Activated gamma-delta T cell treated with anti-CD3 and anti-CD28 coated beads, Interleukin-2, amount 50 U/mL, for 16 hours (primary cell): ENCODE results near the gene KDM4C.
"Not testable (repeated sequence)": the region's sequence is repeated elsewhere in the genome, so short reads cannot be mapped to it uniquely, and the experiment has no call there.

Experiments
- DNase-seq: peaks from one replicate; pipeline ENCODE4 v3.0.0-alpha.2; 2020; ENCODE audit warnings: low read depth

The KDM4C gene

DNA sequence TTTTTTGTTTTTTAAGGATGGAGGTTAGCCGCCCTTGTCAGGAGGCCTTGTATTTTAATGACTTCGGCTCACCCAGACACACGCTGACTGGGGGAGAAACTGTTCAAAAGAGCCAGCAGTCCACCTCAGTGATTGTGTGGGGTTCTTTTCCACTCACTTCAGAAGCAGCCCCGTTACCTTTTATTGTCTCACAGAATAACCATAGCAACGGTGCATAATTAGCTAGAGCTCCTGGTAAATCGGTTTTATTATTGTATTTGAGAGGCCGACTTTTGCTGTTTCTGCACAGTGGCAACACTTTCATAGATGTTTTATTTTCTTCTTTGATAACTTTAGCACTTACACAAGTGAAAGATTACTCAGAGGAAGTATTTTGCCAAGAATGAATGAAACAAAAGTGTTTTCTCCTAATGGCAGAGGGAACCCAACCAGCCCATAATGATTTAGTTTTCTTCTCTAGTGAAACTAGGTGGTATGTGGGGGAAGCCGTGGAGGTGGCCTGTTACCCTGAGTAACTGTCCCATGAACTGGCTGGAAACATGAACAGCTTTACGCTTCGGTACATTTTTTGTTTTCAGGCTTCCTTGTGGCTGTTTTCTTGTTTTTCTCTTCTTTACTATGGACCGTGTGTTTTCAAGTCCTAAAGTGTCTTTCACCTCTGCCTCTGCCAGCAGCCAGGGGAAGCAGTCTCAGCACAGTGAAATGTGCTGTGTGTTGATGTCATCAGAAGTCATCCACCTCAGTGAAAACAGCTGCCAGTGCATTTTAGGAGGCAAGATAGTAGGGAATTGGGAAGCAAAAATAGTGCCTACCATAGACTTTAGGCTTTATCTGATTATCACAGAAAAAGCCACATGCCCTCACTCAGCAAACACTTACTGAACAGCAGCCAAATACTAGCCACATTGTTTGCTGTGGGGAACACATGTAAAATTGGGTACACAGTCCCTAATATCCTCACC is 414.7 kb downstream of the KDM4C start:
- DNase-seq: no peak

DNA sequence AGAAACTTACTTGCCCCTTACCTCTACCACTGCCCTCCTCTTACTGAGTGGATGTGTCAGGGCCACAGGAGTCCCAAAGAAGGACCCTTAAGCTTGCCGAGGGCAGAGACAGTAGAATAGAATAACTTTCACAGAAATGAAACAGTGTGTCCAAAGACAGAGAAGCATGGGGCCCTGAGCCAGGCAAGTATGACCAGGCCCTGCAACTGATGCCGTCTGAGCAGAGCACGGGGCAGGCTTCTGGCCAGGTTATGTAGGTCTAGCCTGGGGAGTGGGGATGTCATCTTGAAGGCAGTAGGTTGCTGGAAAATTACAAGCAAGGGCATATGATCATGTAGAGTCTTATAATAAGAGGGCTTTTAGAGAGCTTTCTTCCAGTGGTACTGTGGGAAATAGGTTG is 415.4 kb downstream of the KDM4C start:
- no peak for DNase-seq

DNA sequence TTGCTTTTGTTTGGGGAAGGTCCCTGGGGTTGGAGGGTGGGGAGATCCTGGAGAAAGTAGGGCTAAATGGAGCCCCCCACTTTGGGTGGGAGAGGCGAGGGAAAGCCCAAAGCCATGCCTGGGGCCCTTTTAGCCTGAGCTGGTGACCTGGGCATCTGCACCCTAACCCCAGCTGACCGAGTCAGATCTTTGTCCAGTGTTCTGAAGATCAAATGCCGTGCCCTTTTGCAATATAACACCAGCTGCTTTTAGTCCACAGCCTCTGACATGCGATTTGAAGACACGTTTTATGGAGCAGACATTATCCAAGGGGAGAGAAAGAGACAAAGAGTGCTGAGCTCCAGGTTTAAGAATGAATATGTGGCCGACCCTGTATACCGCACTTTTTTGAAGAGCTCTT is 416.5 kb downstream of the KDM4C start:
- no peak for DNase-seq

DNA sequence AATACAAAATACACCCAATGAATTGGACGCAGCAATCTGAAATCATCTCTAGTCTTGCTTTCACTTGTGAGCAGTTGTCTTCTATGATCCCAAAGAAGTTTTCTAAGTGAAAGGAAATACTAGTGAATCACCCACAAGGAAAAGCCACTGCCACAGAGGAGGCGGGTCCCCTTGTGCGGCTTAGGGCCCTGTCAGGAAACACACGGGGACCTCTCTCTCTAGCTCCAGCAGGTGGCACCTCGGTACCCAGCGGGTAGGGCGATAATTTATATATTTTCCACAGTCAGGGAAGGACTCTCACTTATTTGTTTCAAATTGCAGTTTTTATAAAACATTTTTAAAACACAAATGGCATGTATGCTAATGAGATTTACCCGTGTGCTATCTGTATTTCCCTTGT is 417.1 kb downstream of the KDM4C start:
- DNase-seq: no peak

DNA sequence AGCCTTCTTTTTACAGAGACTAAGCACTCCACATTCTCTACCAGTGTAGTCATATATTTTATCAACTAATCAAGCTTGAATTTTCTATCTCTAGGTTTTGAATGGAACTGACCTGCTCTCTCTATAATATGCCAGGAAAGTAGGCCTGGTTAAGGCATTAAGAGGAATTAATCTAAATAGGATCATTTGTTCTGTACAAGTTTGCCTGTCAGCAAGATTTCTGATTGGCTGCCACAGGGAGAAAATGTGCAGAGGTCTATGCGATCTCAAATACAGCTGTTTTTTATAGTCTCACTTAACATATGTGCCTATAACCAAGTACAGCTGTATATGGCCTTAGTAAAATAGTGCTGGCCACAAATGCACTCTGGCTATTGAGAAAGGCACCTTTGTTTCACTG is 418.8 kb downstream of the KDM4C start:
- no peak for DNase-seq

DNA sequence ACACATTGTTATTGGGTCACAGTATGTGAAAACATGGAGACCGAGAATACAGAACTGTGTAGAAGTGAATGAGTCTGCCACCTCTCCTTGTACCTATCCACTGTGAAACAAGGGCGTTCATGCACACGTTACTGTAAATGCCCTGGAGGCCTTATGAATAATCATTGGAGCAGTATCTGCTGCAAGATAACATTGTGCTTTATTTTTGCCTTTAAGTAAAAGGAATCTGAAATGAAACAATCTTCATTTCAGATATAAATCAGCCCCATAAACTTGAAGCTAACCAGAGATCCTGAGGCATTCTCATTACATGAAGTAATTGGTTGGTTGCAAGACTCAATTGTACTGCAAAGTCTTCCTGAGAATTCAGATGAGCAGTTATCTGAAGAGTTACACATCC is 419.6 kb downstream of the KDM4C start:
- DNase-seq: no peak

DNA sequence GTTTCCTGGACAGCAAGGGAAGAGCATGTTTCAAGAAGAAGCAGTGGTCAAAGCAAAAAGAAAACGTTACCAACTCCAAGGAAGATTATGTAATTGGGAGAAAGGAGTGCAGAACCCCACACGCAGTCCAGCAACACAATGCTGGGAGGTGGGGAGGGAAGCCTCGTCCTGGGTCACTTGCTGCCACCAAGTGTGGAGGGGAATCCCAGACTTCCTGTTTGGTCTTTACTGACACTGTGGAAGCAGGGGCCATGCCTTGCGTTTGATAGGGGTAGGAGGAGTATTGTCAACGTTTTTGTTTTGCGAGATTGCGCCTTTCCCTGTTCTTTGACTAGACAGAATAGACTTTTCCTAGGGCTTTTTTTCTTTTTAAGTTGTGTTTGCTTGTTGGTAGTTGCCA is 421.0 kb downstream of the KDM4C start:
- DNase-seq: no peak

DNA sequence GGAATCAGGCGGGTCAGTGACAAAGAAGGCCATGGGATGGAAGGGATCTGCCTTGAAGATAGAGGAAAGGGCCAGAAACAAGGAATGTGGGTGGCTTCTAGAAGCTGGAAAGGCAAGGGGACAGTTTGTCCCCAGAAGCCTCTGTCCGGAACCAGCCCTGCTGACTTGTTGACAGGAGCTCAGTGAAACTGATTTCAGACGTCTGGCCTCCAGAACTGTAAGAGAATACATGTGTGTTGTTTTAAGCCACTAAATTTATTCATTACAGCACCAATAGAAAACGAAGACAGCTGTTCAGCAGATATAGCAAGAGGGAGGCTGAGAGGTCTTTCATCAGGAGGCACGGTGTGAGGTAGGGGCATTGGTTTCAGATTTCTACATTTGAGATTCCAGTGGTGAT is 422.5 kb downstream of the KDM4C start:
- no peak for DNase-seq

DNA sequence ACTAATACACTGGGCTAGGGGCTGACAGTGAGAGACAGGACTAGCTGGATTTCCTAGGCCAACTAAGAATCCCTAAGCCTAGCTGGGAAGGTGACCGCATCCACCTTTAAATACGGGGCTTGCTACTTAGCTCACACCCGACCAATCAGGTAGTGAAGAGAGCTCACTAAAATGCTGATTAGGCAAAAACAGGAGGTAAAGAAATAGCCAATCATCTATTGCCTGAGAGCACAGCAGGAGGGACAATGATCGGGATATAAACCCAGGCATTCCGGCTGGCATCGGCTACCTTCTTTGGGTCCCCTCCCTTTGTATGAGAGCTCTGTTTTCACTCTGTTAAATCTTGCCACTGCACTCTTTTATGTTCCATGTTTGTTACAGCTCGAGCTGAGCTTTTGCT is 425.4 kb downstream of the KDM4C start:
- DNase-seq: not testable (repeated sequence)

DNA sequence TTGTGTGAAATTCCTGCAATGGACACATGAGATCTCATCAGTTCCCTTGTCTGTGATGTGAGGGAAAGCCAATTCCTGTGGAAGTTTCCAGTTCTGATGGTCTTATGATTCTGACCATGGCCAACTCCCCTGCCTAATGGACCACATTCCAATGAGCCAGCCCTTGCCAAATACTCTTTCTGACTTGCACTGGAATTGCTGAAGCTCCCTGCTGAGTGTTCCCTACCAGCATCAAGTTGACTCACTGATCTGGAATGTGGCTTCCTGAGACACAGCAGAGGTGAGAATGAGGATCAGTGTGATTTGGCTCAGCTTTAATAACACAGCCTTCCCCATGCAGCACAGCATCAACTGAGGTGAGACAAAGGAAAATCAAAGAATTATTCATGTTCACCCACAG is 427.8 kb downstream of the KDM4C start:
- DNase-seq: no peak

DNA sequence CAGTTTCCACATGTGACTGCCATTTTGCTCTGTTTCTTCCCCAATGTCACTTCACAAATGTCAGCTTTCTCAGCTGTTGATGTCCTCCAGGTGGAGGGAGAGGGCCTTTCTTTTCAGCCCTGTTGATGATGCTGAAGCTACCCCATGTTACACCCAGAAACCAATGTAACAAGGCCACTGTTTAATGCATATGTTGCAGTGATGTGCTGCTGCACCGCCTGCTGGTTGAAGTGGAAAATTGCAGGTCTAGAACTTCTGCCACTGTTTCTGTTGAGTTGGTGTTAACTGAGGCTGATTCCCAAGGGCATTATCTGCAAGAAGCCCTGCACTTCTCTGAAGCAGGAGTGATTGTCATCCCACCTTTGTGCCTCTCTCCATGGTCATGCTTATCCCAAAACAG is 428.4 kb downstream of the KDM4C start:
- no peak for DNase-seq

DNA sequence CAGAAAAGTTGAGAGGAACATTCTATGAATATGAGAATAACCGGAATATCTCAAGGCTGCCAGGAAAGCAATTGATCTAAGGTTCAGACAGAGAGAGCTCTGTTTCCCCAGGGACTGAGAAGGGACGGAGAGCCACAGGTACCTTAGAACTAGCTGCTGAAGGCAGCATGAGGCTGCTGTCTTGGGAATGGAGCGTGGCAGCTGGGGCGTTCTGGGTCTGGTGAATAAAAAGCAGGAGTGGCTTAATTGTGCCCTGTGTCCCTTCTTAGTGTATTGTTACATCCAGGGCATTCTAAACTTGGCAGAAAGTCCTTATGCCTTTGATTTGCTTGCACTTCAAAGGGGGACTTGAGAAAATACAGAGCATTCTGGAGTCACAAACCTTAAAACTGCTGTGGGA is 434.5 kb downstream of the KDM4C start:
- no peak for DNase-seq

DNA sequence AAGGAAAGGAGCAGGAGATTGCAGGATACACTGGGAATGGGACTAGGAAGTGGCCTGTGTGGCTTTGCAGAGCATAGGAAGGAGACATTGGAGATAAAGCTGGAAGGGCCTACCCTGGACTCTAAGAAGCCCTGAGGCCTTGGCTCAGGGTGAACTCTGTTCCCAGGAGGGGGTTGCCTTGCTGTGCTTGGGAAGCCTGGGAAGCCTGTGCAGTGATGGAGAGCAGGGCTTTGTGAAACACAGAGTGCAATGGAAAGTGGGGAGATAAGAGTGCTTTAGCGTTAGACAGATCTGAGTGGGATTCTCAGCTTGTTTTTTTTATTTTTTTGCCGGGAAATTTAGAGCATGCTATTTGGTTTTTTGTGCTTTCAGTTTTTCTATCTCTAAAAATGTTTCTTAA is 437.8 kb downstream of the KDM4C start:
- DNase-seq: no peak

DNA sequence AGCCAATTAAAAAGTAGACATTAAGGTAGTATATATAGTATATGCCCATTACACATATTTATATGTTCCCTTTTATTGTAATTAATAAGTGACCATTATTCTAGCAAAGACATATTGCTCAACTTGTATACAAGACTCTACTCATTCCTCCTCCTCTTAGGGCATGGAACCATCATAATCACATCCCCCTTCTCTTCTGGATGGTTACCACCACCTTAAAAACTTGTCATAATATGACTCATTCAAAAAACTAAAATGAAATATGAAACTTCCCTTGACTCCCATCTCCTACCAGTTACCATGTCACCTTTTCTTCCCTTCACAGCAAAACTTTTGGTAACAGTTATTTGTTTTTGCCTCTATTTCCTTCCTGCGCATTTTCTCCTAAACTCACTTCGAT is 438.7 kb downstream of the KDM4C start:
- no peak for DNase-seq

DNA sequence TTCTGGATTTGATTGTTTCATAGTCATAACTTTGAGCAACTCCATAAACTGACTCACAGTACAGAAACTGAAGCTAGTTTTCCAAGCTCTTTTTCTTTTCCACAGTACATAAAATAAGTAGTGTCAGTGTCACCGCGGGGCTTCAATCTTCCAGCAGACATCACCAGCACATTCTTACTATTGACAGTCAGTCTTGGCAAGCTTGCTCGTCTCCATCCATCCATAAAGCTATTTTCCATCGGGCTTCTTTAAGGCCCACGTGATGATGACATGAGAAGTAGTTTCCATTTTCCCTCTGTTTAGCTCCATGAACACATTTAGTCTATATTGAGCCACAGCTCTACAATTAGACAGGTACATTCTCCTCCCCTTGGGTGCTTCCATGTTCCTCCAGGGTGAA is 443.4 kb downstream of the KDM4C start:
- DNase-seq: no peak

DNA sequence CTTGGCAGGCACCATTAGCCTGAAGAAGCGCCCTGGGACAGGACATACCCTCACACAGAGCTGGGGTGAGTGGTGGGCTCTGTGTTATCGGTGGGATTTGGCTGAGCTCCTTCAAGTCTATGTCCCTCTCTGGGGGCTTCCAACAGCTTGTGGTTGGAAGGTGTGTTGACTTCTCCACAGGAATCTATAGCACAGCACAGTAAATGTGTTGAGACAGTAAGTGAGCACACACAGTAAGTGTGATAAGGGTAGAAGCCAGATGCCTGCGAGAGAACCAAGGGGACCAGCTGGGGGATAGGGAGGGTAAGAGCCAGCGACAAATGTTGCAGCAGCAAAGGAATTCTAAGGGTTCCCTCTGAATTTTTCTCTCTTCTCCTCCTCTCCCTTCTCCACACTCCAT is 448.0 kb downstream of the KDM4C start:
- no peak for DNase-seq

DNA sequence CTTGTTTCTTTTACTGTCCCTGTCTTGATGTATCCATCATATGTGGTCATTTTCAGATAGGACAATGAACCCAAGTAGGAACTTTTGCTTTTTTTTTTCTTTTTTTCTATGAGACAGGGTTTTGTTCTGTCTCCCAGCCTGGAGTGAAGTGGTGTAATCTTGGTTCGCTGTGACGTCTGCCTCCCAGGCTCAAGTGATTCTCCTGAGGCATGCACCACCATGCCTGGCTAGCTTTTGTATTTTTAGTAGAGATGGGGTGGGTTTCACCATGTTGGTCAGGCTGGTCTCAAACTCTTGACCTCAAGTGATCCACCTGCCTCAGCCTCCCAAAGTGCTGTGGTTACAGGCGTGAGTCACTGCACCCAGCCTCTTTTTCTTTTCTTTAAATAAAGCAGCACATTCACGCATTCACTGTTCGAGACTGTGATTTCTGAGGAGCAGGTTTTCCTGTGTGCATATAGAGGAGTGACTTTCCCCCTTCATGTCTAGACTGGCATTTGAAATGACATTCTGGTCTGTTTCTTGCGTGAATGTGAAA is 448.5 kb downstream of the KDM4C start:
- no peak for DNase-seq

DNA sequence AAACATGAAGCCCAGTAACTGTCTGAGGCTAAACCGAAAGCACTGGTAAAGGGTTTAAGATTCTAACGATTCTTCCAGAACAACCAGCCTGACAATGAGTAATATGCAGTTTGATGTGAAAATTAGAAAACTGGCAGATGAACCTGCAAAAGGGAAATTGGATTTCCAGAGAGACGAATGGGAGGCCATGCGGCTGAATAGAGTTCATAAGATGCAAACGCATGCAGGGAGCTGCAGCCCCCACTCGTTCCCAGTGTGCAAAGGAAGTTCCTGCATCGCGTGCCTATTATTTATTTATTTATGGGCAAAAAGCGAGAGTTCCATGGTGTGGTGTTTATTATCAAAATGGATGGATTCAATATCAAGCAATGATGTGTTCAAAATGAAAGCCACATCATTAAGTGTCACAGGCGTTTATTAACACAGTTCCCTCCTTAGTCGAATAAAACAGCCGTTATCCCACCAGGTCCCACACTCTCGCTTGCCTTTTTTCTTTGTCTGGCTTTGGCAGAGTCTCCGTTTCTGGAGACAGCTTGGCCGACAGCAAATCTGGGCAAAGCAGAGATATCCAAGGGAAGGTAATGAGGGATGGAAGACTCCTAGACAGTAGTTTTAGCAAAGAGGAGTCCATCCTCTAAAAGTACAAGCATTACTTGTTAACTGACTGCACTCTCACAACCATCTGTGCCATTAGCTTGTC is 451.4 kb downstream of the KDM4C start:
- no peak for DNase-seq

DNA sequence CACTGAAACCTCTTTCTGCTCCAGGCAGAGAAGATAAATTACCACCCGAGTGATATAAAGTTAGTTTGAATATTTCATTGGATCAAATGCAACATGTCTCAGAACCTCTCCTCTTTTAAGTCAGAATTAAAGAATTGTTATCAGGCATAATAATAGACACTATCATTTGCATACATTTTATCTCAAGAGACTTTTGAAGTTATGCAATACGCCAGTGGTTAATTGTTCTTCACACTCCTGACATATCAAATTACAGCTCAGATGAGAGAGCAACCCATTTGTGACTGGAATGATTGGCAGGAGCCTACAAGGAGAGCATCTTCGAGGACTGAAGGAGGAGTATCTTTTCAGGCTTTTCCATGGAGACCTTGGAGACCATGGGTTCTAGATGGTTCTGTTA is 452.2 kb downstream of the KDM4C start:
- DNase-seq: no peak

DNA sequence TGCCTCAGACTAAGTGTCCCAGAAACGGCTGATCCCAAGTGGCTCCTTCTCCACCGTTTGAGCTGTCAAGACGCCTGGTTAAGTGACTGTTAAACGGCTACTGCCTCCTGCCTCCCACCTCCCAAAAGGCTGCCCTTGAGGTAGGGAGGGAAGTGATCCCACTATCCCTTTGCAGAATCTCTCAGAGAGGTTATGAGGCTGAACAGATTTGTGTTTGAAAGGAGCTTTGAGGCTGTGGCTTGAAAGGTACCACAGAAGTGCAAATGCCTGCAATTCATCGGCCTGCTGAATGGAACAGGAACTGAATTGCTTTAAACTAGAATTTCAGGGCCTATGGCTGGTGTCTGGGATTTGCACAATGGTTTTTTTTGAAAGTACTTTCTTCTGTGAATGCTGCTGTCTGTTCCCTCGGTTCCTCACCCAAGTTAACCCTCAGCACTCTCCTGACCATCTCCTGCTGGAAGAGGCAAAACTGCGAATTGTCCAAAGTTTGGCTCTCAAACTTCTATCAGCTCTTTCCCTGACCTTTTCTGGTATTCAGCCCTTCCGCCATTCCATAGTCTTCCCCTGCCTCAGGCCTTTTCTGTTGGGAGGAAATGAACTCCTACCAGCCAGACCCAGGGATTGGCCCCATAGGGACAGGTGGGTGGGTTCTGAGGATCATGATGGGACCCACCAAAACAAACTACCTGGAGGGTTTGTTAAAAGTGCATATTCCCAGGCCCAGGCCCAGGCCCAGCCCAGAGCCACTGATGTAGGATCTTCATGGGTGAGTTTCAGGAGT is 453.3 kb downstream of the KDM4C start:
- DNase-seq: no peak

DNA sequence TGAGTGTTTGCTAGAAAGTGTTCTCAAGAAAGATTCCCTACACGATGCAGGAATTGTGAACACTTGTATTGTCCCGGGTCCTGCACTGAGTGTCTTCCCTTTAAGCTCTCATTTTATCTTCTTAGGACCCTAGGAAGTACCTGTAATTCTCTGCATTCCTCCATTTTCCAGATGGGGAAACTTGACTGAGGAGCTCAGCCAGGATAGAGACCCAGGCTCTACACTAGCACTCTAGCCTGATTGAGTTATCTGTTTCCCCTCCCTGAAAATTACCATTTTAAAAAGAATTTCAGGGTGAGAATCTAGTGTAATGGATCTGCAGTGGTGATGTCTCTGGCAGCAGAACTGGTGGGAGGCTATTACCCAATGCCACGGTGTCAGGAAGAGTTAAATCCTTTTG is 453.9 kb downstream of the KDM4C start:
- DNase-seq: no peak

DNA sequence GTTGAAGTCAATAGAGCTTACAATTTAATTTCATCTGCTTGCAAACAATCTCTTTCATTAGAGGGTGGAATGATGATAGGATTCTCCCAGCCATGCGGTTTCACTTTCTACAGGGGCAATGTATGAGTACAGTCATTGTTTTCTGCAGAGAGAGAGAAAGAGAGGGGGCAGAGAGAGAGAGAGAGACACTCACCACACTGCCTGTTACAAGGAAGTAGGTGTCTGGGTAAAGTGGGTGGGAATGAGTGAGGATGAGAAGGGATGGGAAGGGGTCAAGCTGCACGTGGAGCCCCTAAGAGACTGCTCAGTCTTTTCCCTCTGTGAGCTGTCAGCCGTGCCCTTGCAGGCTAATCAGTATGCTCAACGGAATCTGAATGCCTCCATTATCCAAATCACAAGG is 454.3 kb downstream of the KDM4C start:
- DNase-seq: no peak
